Upper lobe of left lung (tissue), 4 donors: Measurements from ENCODE around the gene DOK7.

ENCODE experiments used
- CTCF ChIP-seq, 6 experiments: fragments of 450-650 bp in 4 of 6; fragments of 200-600 bp in 2 of 6; sonication (generic) in 2 of 6; IDR thresholded peaks; one replicate each; pipeline ENCODE4 v1.5.1; 2016 to 2019; ENCODE audit warnings: antibody characterized with exemption in 6 of 6
- EP300 ChIP-seq, 4 donors: sonication (generic); formaldehyde crosslinking; IDR thresholded peaks; one replicate each; pipeline ENCODE4 v1.5.1; 2017; ENCODE audit warnings: antibody characterized with exemption in 4 of 4, control low read depth in 2 of 4
- POLR2A ChIP-seq, 4 donors: fragments of 450-650 bp; IDR thresholded peaks; one replicate each; pipeline ENCODE4 v1.5.1; 2016 to 2017; ENCODE audit warnings: antibody characterized with exemption in 4 of 4, mild to moderate bottlenecking in 2 of 4
- POLR2AphosphoS5 ChIP-seq, 2 donors: sonication (generic); formaldehyde crosslinking; IDR thresholded peaks; one replicate each; pipeline ENCODE4 v1.5.1; 2017; ENCODE audit warnings: antibody characterized with exemption in 2 of 2

GRCh38 chr4:3510481-3510880, 47.4 kb downstream of the DOK7 start:
- no peak for TF ChIP-seq CTCF (IDR thresholded peaks at IDR 0.05)
- no peak for TF ChIP-seq POLR2A (IDR thresholded peaks at IDR 0.05)
- TF ChIP-seq POLR2AphosphoS5 (IDR thresholded peaks at IDR 0.05) = no peak
- no peak for TF ChIP-seq EP300 (IDR thresholded peaks at IDR 0.05)
